Smooth muscle cell of the brain vasculature (primary cell): ENCODE results near the gene FOXL2NB.

Experiments used
- DNase-seq: peaks from one replicate; pipeline ENCODE4 v3.0.0-alpha.2; 2012; ENCODE audit warnings: low read depth, low spot score

The FOXL2NB gene

GRCh38 chr3:138995706-138996105, 48.7 kb downstream of the FOXL2NB start:
- DNase-seq: no peak
